HTR-8/SVneo (cell line): Measurements from ENCODE around the gene IDS.
"Not testable (repeated sequence)": the region's sequence is repeated elsewhere in the genome, so short reads cannot be mapped to it uniquely, and the experiment has no call there.

Source experiments
- DNase-seq: peaks from one replicate; pipeline ENCODE4 v3.0.0; 2011; ENCODE audit warnings: low spot score, mixed read lengths; ENCODE audit not compliant: insufficient read length
- FAIRE-seq: peaks from 2 replicates; lab custom pipeline; 2011; peaks lifted over from hg19 to GRCh38; lab: Jason Lieb, UNC

The IDS gene, protein sequence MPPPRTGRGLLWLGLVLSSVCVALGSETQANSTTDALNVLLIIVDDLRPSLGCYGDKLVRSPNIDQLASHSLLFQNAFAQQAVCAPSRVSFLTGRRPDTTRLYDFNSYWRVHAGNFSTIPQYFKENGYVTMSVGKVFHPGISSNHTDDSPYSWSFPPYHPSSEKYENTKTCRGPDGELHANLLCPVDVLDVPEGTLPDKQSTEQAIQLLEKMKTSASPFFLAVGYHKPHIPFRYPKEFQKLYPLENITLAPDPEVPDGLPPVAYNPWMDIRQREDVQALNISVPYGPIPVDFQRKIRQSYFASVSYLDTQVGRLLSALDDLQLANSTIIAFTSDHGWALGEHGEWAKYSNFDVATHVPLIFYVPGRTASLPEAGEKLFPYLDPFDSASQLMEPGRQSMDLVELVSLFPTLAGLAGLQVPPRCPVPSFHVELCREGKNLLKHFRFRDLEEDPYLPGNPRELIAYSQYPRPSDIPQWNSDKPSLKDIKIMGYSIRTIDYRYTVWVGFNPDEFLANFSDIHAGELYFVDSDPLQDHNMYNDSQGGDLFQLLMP

DNA sequence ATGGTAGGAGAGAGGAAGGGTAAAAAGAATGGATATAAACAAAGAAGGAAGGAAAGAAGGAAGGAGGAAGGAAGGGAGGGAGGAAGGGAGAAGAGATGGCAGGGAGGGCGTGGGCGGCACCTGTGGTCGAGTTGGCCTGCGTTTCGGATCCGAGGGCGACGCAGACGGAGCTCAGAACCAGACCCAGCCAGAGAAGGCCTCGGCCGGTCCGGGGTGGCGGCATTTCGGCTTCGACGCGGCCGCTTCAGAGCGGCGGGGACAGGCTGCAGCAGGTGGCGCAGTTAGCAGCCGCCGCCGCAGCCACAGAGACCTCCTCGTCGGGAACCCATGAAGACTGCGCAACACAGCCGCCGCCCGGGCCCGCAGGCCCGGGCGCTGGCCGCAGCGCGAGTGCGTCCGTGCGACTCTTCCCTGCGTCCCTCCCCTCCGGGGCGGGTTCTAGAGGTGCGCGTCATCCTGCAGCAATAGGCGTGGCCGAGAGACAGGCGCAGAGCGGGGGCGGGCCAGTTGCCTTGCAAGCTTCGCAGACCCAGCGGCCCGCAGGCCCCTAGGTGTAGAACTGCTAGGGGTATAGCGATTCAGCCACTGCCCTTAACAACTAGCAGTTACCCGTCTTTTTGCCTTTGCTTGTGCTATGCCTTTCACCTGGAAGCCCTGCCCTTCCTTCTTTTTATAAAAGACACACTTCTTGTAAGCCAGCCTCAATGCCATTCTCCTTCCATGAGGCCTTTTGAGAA, at the start of gene IDS:
Gene IDS (minus strand): TSS at position 392 of the 737 bp plus-strand sequence. CDS start 169 bp downstream, at position 223.
- FAIRE-seq (no peak), DNase-seq (peak; percentile 51)

DNA sequence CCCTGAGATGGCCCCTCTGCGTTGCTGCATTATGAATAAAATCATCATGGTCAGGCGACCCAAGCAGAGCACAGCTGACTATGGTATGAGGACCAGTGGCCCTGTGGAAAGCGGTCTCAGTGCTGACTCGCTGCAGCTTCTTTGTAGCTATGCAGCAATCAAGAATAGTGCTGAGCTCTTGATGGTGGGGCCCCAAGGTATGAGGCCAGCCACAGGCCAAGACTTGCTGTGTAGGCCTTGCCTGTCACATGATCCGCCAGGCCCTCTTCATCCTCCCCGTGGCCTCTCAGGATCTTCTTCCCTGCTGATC, 46.8 kb upstream of the IDS start:
- not testable (repeated sequence) for FAIRE-seq, DNase-seq

DNA sequence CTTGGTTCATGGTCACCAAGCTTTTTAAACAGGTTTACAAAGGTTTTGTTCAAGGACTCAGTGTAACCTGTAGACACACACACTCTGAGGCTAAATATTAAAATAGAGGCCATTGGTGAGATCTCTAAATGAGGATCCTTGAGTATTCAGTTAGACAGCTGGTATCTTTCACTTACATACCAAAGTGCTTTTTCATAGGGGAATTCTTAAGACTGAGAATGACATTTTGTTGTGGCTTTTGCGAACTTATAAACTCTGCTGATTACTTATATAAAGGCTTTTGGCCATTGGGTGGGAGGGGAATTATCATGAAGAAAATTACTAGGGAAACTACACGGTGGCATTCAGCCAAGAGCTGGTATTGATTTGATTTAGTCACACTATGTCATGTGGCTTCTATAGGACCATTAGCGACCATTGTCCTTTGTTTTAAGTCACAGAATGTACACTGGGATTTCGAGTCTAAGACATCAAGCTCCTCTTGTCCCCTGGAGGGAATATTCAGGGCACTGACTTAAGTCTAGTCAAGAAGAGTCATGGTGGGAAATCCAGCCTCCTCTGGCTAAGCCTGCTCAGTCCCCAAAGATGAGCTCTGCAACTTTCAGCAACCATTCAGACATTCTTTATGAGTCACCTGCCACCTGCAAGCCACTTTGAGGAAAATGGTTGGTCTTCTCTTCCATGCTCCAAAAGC, 46.3 kb upstream of the IDS start:
- DNase-seq, FAIRE-seq: not testable (repeated sequence)

DNA sequence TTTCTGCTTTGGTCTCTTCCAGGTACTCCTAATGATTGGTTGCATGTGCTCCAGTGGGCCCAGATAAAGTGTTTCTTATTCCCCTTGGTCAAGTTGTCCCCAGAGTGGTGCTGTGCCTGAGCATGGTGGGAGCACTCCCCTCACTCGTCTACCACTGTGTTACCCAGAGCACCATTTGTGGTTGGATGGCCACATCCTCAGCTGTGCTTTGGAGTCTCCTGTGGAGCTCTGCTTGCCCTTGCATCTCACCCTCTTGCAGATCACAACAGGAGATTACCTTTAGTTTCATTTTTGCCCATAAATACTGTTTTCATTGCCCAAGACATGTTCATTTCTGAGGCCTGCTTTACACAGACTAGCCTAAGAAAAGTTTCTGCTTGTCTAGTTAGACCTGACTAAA, 45.3 kb upstream of the IDS start:
- DNase-seq, FAIRE-seq: not testable (repeated sequence)

DNA sequence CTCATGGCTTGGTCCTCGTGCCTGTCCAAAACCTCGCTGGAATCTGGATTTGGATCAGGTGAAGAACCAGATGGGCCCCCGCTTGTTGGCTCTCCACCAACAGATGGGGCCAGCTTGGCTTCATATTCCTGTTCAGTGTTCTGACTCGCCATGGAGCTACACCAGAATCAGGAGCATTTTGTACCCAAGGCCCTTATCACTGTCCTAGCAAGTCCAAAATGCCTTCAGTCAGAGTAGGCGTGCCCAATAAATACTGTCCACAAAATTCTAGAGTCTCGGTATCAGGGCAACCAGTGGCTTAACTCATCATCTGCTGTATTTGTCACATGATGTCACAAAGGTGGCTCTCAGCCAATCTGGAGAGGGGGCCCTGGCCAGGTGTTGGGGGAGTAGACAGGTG, 44.6 kb upstream of the IDS start, which contains the start of gene HSFX3:
Gene HSFX3 (minus strand): TSS at position 224 of the 400 bp plus-strand sequence. CDS start 72 bp downstream, at position 152.
- not testable (repeated sequence) for FAIRE-seq, DNase-seq

DNA sequence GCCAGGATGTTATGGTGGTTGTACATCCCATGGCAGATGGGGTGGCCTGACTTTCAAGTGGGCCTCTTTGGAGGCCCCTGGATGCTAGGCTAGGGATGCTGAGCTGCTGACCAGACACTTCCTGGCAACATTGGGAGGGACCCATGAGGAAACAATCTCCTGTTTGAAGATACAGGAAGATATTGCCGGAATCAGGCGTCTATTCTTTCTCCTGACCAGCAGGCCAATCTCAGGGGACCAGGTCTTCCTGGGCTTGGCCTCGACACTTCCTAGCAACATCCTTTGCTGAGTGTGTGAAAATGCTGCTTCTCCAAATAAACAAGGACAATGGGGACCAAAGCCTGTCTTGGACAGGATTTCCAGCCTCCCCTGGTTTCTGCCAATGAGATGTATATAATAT, 42.7 kb upstream of the IDS start:
- not testable (repeated sequence) for DNase-seq, FAIRE-seq

DNA sequence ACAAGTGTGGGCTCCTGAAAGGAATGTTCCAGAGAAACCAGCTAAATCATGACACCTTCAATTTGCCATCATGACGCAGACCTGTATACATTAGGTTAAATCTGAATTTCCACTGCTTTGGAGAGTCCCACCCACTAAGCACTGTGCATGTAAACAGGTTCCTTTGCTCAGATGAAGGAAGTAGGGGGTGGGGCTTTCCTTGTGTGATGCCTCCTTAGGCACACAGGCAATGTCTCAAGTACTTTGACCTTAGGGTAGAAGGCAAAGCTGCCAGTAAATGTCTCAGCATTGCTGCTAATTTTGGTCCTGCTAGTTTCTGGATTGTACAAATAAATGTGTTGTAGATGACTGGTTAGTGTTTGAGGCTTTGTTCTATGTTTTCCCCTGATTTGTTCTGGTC, 41.9 kb upstream of the IDS start:
- not testable (repeated sequence) for DNase-seq, FAIRE-seq

DNA sequence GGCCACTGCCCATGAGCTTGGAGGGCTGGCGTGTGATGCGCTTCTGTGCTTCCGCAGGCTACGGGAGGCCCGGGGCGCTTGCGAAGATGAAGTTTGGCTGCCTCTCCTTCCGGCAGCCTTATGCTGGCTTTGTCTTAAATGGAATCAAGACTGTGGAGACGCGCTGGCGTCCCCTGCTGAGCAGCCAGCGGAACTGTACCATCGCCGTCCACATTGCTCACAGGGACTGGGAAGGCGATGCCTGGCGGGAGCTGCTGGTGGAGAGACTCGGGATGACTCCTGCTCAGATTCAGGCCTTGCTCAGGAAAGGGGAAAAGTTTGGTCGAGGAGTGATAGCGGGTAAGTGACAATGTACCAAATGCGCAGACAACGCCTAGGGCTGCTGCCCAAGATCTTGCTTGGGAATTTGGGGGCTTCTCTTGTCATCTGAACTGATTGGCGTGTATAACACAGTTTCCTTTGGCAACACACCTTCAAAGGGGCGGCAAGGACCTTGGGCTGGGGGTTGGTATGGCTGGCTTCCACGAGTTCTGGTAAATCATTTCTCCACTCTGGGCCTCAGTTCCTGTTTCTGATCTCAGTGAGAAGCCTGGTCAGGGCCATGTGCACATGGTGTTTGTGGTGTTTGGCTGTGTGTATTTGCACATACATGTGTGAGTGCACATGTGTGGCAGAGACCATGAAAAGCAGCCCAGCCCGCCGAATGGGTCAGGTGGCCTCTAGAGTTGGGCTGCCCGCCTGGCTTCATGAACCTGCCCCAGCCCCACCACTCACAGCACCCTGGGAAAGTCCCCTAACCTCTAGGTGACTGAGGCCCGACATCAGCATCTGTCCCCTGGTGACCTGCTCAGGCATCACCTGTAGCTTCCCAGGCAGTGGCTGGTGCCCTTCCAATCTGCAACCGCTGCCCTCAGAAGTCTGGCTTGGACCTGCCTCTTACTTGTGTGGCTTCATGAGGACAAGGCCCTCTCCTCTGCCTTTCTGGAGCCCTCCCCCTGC, 40.7 kb upstream of the IDS start:
- not testable (repeated sequence) for DNase-seq

DNA sequence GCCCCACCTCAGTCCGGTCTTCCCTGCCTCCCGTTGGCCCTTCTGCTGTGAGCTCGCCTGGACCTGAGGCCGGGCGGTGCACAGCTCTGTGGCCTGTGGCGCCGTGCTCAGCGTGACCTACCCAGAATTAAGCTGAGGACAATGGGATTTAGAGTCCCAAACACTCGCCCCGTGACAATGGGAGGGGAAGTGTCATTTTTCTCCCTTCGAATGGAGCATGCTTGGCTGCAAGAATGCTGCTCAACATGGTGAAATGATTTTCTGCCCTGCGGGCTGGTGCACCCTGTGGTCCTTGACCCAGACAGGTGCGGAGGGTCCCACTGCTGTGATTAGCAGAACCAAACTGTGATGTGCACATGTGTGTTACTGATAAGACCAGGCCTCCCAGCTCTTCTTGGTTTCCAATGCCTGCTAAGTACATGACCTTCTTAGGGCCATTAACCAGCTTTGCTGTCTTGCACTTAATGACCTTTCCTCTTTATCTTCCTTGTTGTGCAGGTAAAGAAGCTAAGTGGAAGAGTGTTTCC, 36.5 kb upstream of the IDS start:
- FAIRE-seq (no peak), DNase-seq (no peak)

More for the DNA sequence above, 40.7 kb upstream of the IDS start:
- FAIRE-seq: not testable (repeated sequence)

DNA sequence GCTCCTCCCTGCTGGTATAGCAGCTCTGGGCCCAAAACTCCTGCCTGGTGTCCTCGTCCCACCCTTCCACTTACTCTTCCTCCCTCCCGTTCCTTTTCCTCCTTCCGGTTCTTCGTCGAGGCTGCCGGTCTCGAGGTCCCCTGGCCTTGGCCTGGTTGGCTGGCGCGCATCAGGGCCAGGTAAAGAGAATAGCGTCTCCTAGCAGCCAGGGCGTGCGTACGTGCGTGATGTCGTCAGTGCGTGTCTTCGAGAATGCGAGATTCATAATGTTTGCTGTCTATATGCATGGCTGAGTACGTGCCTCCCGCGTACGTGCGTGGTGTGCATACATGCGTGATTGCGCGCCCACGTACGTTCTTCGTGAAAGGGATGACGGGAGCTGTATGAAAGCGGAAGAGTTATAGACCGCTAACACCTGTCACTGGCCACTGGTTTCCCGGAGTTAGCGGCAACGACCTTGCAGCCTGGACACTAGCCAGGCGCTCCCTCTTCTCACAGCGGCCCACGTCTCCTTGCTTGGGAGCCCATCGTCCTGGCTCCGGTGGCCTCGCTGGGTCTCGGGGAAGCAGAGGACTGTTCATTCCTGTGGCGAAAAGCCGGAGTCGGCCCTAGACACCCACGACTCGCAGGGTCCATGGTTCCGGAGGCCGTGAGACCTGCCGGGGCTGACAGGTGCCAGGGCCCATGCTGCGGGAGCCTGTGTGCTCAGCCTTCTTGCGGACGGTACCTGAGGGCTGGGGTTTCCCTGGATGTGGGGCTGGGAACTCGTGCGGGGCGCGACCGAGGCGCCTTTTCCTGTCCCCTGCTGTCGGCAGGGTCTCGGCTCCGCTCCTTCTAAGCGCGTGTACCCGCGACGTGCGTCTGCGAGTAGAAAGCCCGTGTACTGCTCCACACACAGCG, 35.8 kb upstream of the IDS start, which contains the start of gene EOLA1:
Gene EOLA1 (plus strand): TSS at position 392 of the 900 bp plus-strand sequence. CDS start 4,619 bp downstream, outside the sequence.
- FAIRE-seq (peak; percentile 26), DNase-seq (peak; percentile 41)

DNA sequence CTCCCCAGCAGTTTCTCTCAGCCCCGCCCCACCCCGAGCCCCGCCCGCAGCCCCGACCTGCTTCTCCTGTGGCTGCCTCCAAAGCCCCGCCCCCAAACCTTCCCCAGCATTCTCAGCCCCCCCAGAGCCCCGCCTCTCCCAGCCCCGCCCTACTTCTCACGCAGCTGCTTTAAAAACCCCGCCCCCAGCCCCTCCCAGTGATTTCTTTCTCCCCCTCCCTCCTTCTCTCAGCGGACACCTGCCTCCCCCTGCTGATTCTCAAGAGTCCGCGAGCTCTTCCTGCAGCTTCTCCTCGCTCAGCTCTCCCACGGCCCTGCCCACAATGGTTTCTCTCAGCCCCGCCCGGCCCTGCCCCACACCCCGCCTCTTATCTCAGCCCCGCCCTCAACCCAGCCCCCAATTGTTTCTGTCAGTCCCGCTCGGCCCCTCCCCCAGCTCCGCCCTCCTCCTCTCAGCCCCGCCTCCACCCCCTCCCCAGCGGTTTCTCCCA, 35.1 kb upstream of the IDS start:
- DNase-seq (peak; percentile 20), FAIRE-seq (no peak)

DNA sequence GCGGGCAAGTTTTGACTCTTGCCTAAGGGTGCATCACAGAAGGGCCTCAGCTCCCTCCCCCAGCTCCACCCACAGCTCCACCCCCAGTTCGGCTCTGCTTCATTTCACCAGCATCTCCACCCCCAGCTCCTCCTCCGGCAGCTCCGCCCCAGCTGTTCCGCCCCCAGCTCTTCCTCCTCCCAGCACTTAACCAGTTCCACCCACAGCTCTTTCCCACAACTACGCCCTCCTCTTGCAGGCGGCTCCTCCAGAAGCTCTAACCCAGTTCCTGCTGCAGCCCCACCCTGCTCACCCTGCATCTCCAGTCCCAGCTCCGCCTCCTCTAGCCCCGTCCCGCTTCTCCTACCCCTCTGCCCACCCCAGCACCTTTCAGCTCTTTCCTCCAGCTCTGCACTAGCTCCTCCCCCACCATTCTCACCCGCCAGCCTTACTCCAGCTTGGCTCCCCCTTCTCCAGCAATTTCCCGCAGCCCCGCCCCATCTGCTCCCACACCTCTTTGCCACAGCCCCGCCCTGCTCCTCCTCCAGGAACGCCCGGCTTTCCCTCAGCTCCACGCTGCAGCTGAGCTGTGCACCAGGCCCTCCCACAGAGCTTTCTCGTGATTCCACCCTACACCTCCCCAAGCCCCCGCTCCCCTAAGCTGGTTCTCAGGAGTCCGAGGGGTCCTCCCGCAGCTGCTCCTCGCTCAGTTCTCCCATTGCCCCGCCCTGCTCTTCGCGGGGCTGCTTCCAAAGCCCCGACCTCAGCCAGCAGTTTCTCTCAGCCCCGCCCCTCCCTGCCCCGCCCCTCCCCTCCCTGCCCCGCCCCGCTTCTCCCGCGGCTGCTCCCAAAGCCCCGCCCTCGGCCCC, 34.4 kb upstream of the IDS start:
- DNase-seq (peak; percentile 38), FAIRE-seq (no peak)

DNA sequence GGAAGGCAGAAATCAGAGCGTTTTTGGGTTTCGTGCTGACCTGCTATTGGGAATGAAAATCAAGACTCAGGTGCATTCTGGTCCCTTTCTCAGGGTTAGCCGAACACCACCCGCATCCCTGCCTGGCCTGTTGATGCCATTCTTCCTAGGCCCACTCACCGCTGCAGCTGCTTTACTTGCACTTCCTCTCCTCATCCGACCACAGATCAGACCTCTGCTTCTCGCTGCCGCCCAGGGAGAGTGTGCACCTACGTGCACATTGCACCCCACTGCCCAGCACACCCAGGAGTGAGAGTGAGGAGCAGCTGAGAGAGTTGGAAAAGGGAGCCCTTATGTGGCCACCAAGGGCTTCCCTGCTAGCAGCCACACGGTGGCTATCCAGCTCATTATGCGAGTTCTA, 32.4 kb upstream of the IDS start:
- not testable (repeated sequence) for FAIRE-seq, DNase-seq

DNA sequence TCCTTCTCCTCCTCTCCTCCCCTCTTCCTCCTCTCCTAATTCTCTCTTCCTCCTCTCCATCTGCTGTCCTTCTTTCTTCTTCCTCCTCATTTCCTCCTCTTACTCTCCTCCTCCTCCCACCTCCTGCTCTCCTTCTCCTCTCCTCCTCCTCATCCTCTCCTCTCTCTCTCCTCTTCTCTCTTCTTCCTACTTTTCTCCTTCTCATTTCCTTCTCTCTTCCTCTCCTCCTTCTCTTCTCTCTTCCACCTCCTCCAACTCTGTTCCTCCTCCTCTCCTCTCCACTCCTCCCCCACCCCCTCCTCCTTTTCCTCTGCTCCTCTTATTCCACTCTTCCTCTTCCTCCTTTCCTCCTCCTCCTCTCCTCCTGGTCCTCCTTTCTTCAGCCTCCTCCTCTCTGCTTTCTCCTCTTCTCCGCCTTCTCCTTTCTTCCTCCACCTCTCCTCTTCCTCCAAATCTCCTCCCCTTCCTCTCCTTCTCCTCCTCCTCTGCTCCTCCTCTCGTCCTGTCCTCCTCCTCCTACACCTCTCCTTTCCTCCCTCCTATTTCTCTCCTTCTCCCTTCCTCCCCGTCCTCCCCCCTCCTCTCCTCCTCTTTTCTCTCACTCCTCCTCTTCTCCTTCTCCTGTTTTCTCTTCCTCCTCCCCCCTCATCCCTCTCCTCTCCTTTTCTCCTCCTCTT, 30.0 kb upstream of the IDS start:
- DNase-seq, FAIRE-seq: not testable (repeated sequence)

DNA sequence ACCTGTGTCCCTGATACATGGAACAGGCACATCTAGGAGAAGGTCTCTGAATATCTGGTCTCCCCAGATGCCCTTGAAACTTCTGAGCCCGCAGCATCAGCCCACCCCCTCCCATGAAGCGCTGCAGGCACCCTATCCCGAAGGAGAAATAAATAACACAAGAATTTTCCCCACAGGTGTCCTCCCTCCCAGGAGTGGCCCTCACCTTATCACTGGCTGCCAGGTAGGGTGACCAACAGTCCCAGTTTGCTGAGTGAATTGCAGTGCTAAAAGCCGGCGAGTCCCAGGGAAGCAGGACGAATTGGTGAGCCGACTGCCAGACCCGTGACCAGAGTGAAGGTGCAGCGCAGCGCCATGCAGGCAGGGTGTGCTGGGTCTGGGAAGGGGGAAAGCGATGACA, 28.9 kb upstream of the IDS start:
- not testable (repeated sequence) for DNase-seq, FAIRE-seq

DNA sequence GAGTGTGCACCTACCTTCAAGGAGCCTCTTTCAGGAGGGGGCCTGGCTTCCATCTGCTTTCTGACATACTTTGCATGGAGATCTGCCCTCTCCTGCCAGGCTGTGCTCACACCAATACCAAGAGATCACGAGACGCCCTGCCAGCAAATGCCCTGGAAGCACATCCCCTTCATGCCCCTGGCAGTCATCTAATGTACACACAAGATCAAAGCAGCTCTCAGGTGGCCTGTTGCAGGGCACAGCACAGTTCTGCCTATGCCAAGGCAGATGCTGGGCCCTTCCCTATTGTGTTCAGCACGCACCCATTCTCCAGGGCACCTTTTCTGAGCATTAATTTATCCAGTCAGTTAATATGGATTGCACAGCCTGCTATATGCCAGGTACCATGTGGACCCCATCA, 27.8 kb upstream of the IDS start:
- DNase-seq, FAIRE-seq: not testable (repeated sequence)
